ENCODE data around the gene RIN3. TPM values are rescaled to one million over a fixed set of nuclear protein-coding genes. Genes with fewer than 3 reads are reported as not detected.

The RIN3 gene
- total and polyA plus RNA-seq, 10 of the 15 experiments (the other 5 are each of a cell fraction or from before 2014, with no cell fraction given) = 0.91 to 23.3 (median 6.3) TPM

Other genes starting within 250 kb of the RIN3 start
- gene SLC24A4, start 190.6 kb upstream of the RIN3 start, total RNA-seq (2014; rRNA removed) = under 0.01 TPM in 1 of 2 replicates, not detected in the other
- gene SLC24A4, start 190.6 kb upstream of the RIN3 start, total RNA-seq (2014; rRNA removed; fragmentation: Illumina TruSeq; extraction: Trizol) = 0.04 TPM in 1 of 2 replicates, not detected in the other
- not detected in 2 replicates for gene SLC24A4, start 190.6 kb upstream of the RIN3 start, total RNA-seq (2021)
- gene SLC24A4, start 190.6 kb upstream of the RIN3 start, polyA plus RNA-seq (2011; rRNA removed) = 0.22 and 0.46 TPM in 2 replicates
- under 0.01 TPM in 1 of 2 replicates, not detected in the other for gene SLC24A4, start 190.6 kb upstream of the RIN3 start, polyA plus RNA-seq (2014; fragmentation: Illumina TruSeq; extraction: Trizol)
- gene SLC24A4, start 190.6 kb upstream of the RIN3 start, polyA plus RNA-seq (2014; fragmentation: Nextera tagmentation; extraction: Ambion mirVana) = not detected
- gene SLC24A4, start 190.6 kb upstream of the RIN3 start, polyA plus RNA-seq (2014; rRNA removed) = 0.09 TPM in 1 of 2 replicates, not detected in the other
- gene SLC24A4, start 190.6 kb upstream of the RIN3 start, polyA plus RNA-seq (2016; fragmentation: Nextera tagmentation; extraction: Ambion mirVana) = not detected
- gene LGMN, start 234.8 kb downstream of the RIN3 start, total RNA-seq (2014; rRNA removed) = 3.7 and 4.2 TPM in 2 replicates
- 2.6 and 3.4 TPM in 2 replicates for gene LGMN, start 234.8 kb downstream of the RIN3 start, total RNA-seq (2014; rRNA removed; fragmentation: Illumina TruSeq; extraction: Trizol)
- 3.3 and 3.5 TPM in 2 replicates for gene LGMN, start 234.8 kb downstream of the RIN3 start, total RNA-seq (2021)
- gene LGMN, start 234.8 kb downstream of the RIN3 start, polyA plus RNA-seq (2011; rRNA removed) = 134 and 192 TPM in 2 replicates
- 4.3 and 4.4 TPM in 2 replicates for gene LGMN, start 234.8 kb downstream of the RIN3 start, polyA plus RNA-seq (2014; fragmentation: Illumina TruSeq; extraction: Trizol)
- 1 to 10 TPM in 1 of 2 experiments, under 1 TPM in 1; 0.71 to 1.1 TPM for gene LGMN, start 234.8 kb downstream of the RIN3 start, polyA plus RNA-seq (2014; fragmentation: Nextera tagmentation; extraction: Ambion mirVana)
- 3.4 and 3.9 TPM in 2 replicates for gene LGMN, start 234.8 kb downstream of the RIN3 start, polyA plus RNA-seq (2014; rRNA removed)
- 10 to 100 TPM; 11.1 to 11.3 TPM for gene LGMN, start 234.8 kb downstream of the RIN3 start, polyA plus RNA-seq (2016; fragmentation: Nextera tagmentation; extraction: Ambion mirVana)